Duodenal mucosa (tissue), 2 donors: ENCODE data around the gene RASAL2.
"Not testable (repeated sequence)": the region's sequence is repeated elsewhere in the genome, so short reads cannot be mapped to it uniquely, and the experiment has no call there.

Experiments used
- H3K27ac ChIP-seq: one replicate; pipeline ENCODE4 v1.7.0; 2013; ENCODE audit warnings: low read depth, low read length
- H3K27me3 ChIP-seq, 2 donors: one replicate each; pipeline ENCODE4 v1.7.0; 2013; ENCODE audit warnings: low read length in 2 of 2, control low read depth in 1 of 2; ENCODE audit not compliant: insufficient read depth in 2 of 2, control insufficient read depth in 1 of 2
- H3K36me3 ChIP-seq, 2 donors: one replicate each; pipeline ENCODE4 v1.7.0; 2013; ENCODE audit warnings: low read length in 2 of 2, control low read depth in 1 of 2; ENCODE audit not compliant: insufficient read depth in 2 of 2, control insufficient read depth in 1 of 2
- H3K4me1 ChIP-seq, 2 donors: one replicate each; pipeline ENCODE4 v1.7.0; 2013; ENCODE audit warnings: low read length in 2 of 2, control low read depth in 1 of 2; ENCODE audit not compliant: insufficient read depth in 2 of 2, control insufficient read depth in 1 of 2
- H3K4me3 ChIP-seq, 2 donors: one replicate each; pipeline ENCODE4 v1.7.0; 2013; ENCODE audit warnings: low read length in 2 of 2, low read depth in 1 of 2
- H3K9ac ChIP-seq, 2 donors: one replicate each; pipeline ENCODE4 v1.7.0; 2013; ENCODE audit warnings: low read length in 2 of 2, low read depth in 1 of 2
- H3K9me3 ChIP-seq, 2 donors: one replicate each; pipeline ENCODE4 v1.7.0; 2013; ENCODE audit warnings: low read length in 2 of 2, control low read depth in 1 of 2; ENCODE audit not compliant: control insufficient read depth in 1 of 2

The RASAL2 gene

GRCh38 chr1:178284058-178284457 is 190.2 kb downstream of the RASAL2 start:
- Histone ChIP-seq H3K4me3 (no peak overlapping the region), H3K9ac (no peak overlapping the region), H3K9me3 (no peaks in the 10 kb centered on the region), H3K27me3 (no peaks in the 10 kb centered on the region), H3K36me3 (no peaks in the 10 kb centered on the region), H3K4me1 (peaks cover 0 to 6% of the 10 kb centered on the region in 2 donors), H3K27ac (no peak overlapping the region)

- Histone ChIP-seq H3K9me3 (no peaks in the 10 kb centered on the region), H3K4me3 (no peak overlapping the region), H3K27me3 (no peaks in the 10 kb centered on the region)
Measured at GRCh38 chr1:178291166-178291565, 197.3 kb downstream of the RASAL2 start.

GRCh38 chr1:178294654-178295053 is 200.8 kb downstream of the RASAL2 start:
- Histone ChIP-seq H3K36me3 (no peaks in the 10 kb centered on the region), H3K27ac (no peak overlapping the region), H3K27me3 (no peaks in the 10 kb centered on the region), H3K9me3 (no peaks in the 10 kb centered on the region), H3K9ac (no peak overlapping the region), H3K4me1 (no peaks in the 10 kb centered on the region), H3K4me3 (no peak overlapping the region)

More at GRCh38 chr1:178291166-178291565, 197.3 kb downstream of the RASAL2 start:
- no peaks in the 10 kb centered on the region for H3K36me3 ChIP-seq
- no peak overlapping the region for H3K27ac ChIP-seq
- no peak overlapping the region for H3K9ac ChIP-seq
- no peaks in the 10 kb centered on the region for H3K4me1 ChIP-seq

- H3K4me1 ChIP-seq, result no peaks in the 10 kb centered on the region
- no peaks in the 10 kb centered on the region for H3K9me3 ChIP-seq
- H3K4me3 ChIP-seq, result no peak overlapping the region
- no peaks in the 10 kb centered on the region for H3K27me3 ChIP-seq
- H3K27ac ChIP-seq, result no peak overlapping the region
- H3K9ac ChIP-seq, result peak overlapping the region in 1 of 2 donors; percentile 6
- H3K36me3 ChIP-seq, result no peaks in the 10 kb centered on the region
Measured at GRCh38 chr1:178300352-178300699, 206.4 kb downstream of the RASAL2 start.

GRCh38 chr1:178301141-178301540 is 207.2 kb downstream of the RASAL2 start:
- H3K27ac ChIP-seq, result no peak overlapping the region
- H3K36me3 ChIP-seq, result no peaks in the 10 kb centered on the region
- H3K4me1 ChIP-seq, result no peaks in the 10 kb centered on the region
- no peaks in the 10 kb centered on the region for H3K27me3 ChIP-seq
- H3K9ac ChIP-seq, result no peak overlapping the region
- no peaks in the 10 kb centered on the region for H3K9me3 ChIP-seq
- no peak overlapping the region for H3K4me3 ChIP-seq

GRCh38 chr1:178307264-178307663 is 213.4 kb downstream of the RASAL2 start:
- Histone ChIP-seq H3K36me3 (no peaks in the 10 kb centered on the region), H3K27me3 (no peaks in the 10 kb centered on the region), H3K27ac (no peak overlapping the region), H3K4me1 (no peaks in the 10 kb centered on the region), H3K4me3 (no peak overlapping the region), H3K9ac (no peak overlapping the region), H3K9me3 (no peaks in the 10 kb centered on the region)

- no peaks in the 10 kb centered on the region for H3K4me1 ChIP-seq
- no peaks in the 10 kb centered on the region for H3K27me3 ChIP-seq
- H3K4me3 ChIP-seq, result no peak overlapping the region
- H3K36me3 ChIP-seq, result no peaks in the 10 kb centered on the region
- H3K27ac ChIP-seq, result no peak overlapping the region
- no peak overlapping the region for H3K9ac ChIP-seq
- no peaks in the 10 kb centered on the region for H3K9me3 ChIP-seq
Measured at GRCh38 chr1:178308438-178308837, 214.5 kb downstream of the RASAL2 start.

GRCh38 chr1:178310685-178311105 is 216.8 kb downstream of the RASAL2 start:
- no peak overlapping the region for H3K9ac ChIP-seq
- no peak overlapping the region for H3K27ac ChIP-seq
- no peaks in the 10 kb centered on the region for H3K27me3 ChIP-seq
- H3K4me1 ChIP-seq, result no peaks in the 10 kb centered on the region
- no peaks in the 10 kb centered on the region for H3K9me3 ChIP-seq
- H3K4me3 ChIP-seq, result no peak overlapping the region
- no peaks in the 10 kb centered on the region for H3K36me3 ChIP-seq

- Histone ChIP-seq H3K27me3 (no peaks in the 10 kb centered on the region), H3K9ac (no peak overlapping the region), H3K4me3 (no peak overlapping the region), H3K4me1 (no peaks in the 10 kb centered on the region), H3K27ac (no peak overlapping the region), H3K36me3 (no peaks in the 10 kb centered on the region), H3K9me3 (no peaks in the 10 kb centered on the region)
Measured at GRCh38 chr1:178311164-178311563, 217.3 kb downstream of the RASAL2 start.

GRCh38 chr1:178320280-178320982 is 226.5 kb downstream of the RASAL2 start:
- not testable (repeated sequence) for H3K9me3 ChIP-seq, H3K27me3 ChIP-seq, H3K4me1 ChIP-seq, H3K36me3 ChIP-seq, H3K27ac ChIP-seq, H3K4me3 ChIP-seq, H3K9ac ChIP-seq

GRCh38 chr1:178323067-178323466 is 229.2 kb downstream of the RASAL2 start:
- Histone ChIP-seq H3K36me3 (no peaks in the 10 kb centered on the region), H3K9me3 (no peaks in the 10 kb centered on the region), H3K4me3 (no peak overlapping the region)

More at GRCh38 chr1:178323067-178323466, 229.2 kb downstream of the RASAL2 start:
- Histone ChIP-seq H3K9ac (no peak overlapping the region), H3K27me3 (no peaks in the 10 kb centered on the region), H3K4me1 (no peaks in the 10 kb centered on the region), H3K27ac (no peak overlapping the region)
